Measurements from ENCODE around the gene SLC5A4.

The SLC5A4 gene

GRCh38 chr22:32177221-32177765 lies 77.9 kb downstream of the SLC5A4 start:
- FAIRE-seq (no peak), DNase-seq (ENCODE audit: insufficient read length, low spot score) (no peak)
- no peak for TF ChIP-seq CTCF (IDR thresholded peaks at IDR 0.05; ENCODE audit: insufficient read depth, missing control alignments)

- no peak for DNase-seq (ENCODE audit: insufficient read length, low spot score)
- no peak for TF ChIP-seq CTCF (IDR thresholded peaks at IDR 0.05; ENCODE audit: insufficient read depth, missing control alignments)
- FAIRE-seq, result no peak
These were observed 79.2 kb downstream of the SLC5A4 start for GRCh38 chr22:32175683-32176644.

DNA sequence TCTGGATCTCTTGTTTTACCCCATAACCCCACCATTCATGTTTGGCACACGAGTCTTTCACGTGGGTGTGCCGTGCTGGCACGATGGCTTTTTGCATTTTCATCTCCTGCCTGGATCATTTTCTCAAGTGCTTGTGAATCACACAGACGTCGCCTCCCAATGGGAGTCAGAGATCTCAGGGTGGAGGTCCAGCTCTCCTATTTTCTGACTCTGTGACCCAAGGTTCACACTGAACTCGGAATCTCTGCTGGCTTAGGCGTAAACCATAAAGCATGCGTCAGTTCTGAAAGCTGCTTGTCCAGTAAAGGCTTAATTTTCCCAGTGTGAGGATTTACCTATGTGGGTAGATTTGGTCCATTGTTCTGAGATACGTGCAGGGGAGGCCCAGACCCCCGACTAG lies 80.0 kb downstream of the SLC5A4 start:
- TF ChIP-seq CTCF (IDR thresholded peaks at IDR 0.05; ENCODE audit: insufficient read depth, missing control alignments), result no peak
- FAIRE-seq, result no peak

More for the DNA sequence above, 80.0 kb downstream of the SLC5A4 start:
- DNase-seq (ENCODE audit: insufficient read length, low spot score), result no peak

Data from D721Med (cell line).